Measurements from ENCODE around the gene LIN28A.
A peak's percentile ranks its signal among the peaks of the same experiment; 100 is the strongest.

Gene LIN28A

GRCh38 chr1:26387447-26387846, 23.2 kb upstream of the LIN28A start:
- DNase-seq (ENCODE audit: low read depth in 2 of 2), result no peak

GRCh38 chr1:26388791-26389445, 21.7 kb upstream of the LIN28A start:
- DNase-seq (ENCODE audit: low read depth in 2 of 2), result no peak

DNA sequence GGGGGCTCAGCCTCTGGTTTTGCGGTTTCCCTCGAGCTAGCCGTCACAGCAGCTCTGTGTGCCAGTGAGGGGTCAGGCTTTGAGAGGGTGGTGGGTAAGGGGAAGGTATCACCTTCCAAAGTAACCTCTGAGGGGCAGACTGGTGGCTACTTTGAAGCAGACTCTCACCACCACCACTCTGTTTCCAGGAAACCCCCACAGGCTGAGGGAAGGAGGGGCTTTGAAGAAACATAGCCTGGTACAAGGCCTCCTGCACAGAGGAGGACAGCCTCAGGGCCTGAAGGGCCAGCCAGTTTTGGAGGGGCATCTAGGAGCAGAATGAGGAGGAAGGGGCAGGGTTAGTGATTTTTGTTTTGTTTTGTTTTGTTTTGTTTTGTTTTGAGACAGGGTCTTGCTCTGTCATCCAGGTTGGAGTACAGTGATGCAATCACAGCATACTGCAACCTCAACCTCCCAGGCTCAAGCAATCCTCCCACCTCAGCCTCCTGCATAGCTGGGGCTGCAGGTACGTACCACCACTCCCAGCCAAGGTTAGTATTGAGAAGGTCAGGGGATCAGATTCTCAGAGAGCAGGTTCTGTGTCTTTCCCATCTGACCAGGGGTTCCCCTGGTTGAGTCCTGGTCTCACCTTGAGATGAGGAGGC, 20.9 kb upstream of the LIN28A start:
- no peak for DNase-seq (ENCODE audit: low read depth in 2 of 2)

DNA sequence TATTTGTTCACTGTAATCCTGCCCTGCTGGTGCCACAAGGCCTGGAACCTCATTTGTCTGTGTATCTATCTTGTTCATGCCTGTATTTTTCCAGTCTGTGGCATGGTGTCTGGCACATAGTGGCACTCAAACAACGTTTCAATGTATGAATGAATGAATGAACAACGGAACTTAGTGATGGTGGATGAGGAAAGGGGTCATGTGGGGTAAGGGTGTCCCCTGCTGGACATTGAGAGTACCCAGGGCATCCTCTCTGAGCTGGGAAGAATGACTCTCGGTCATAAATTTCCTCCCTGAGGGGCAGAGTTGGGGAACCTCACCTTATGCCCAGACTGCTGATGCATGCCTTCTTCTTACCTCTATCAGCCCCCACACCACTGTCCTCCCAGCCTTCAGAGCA, 19.2 kb upstream of the LIN28A start:
- DNase-seq (ENCODE audit: low read depth in 2 of 2), result no peak

DNA sequence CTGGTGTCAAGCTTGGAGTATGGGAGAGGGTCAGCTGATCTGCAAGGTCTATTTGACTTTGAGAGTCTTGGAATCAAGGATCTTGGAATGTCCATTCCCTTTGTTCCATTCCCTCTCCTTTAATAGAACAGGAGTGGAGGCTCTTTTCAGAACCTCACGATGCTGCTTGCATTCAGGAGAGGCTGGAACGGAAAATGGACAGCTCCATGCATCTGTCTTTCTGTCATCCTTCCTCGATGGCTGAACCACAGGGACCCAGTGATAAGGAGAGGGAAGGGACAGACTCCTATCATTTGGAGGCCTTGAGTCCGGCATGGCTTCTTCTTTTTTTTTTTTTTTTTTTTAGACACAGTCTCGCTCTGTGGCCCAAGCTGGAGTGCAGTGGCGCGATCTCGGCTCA, 14.9 kb upstream of the LIN28A start:
- no peak for DNase-seq (ENCODE audit: low read depth in 2 of 2)

GRCh38 chr1:26399034-26399433, 11.6 kb upstream of the LIN28A start:
- DNase-seq (ENCODE audit: low read depth in 2 of 2), result no peak

DNA sequence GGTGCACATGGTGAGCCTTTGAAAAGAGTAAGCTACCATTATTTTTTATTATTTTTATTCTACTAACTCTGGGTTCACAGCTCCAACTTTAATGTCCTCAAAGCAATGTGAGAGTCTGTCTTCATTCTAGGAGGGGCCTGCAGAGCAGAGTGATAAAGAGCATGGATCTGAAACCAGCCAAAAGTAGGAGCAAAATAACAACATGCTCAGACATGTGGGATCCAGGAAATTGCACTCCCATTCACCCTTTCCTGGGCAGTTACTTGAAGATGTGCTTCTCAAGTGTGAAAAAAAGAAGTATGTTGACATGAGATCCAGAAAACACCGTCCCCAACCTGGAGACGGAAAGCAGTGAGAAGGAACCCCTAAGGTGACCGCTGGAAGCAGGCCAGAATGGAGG, 8.7 kb upstream of the LIN28A start:
- no peak for DNase-seq (ENCODE audit: low read depth in 2 of 2)

DNA sequence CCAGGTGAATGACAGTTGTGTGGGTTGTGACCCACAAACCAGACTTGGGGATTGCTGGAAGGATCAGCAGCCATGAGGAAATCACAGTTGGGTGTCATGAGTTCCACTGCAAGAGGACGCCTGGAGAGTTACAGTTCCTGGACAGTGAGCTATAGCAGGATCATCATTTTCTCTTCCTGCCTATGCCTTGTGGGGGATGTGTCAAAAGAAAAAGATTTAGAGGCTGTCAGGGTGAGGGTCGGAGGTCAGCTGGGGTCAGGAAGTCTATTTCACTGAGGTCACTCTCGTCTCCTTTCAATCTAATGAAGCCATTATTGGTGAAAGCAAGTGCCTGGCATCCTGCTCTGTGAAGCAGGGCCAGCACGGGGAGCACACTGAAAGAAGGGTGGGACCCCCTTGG, 7.0 kb upstream of the LIN28A start:
- DNase-seq (ENCODE audit: low read depth in 2 of 2), result no peak

GRCh38 chr1:26404641-26405040, 6.0 kb upstream of the LIN28A start:
- DNase-seq (ENCODE audit: low read depth in 2 of 2), result no peak

GRCh38 chr1:26405281-26405915, 5.2 kb upstream of the LIN28A start:
- DNase-seq (ENCODE audit: low read depth in 2 of 2), result no peak

- peak in 1 of 2 donors; percentile 43 for DNase-seq (ENCODE audit: low read depth in 2 of 2)
Observed at GRCh38 chr1:26408604-26409003, 2.0 kb upstream of the LIN28A start.

DNA sequence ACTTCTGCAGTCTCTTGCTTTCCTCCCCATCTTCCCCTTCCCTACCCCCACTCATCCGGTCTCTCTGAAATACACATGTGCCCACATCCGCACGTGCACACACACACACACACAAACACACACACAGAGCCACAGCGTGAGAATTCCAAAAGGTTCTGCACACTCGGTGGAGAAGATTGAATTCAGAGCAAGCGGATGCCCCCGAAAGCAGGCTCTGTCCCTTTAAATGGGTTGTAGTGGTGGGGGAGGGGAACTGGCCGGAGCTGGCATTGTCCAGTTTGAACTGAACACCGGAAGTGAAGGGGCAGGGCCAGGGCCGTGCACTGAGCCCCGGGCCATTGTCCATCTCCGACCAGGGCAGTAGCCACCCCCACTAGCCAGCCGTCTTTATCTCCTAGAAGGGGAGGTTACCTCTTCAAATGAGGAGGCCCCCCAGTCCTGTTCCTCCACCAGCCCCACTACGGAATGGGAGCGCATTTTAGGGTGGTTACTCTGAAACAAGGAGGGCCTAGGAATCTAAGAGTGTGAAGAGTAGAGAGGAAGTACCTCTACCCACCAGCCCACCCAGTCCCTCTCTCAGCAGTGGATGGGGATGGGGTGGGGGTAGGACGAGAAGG, 1.3 kb upstream of the LIN28A start:
- no peak for DNase-seq (ENCODE audit: low read depth in 2 of 2)

DNA sequence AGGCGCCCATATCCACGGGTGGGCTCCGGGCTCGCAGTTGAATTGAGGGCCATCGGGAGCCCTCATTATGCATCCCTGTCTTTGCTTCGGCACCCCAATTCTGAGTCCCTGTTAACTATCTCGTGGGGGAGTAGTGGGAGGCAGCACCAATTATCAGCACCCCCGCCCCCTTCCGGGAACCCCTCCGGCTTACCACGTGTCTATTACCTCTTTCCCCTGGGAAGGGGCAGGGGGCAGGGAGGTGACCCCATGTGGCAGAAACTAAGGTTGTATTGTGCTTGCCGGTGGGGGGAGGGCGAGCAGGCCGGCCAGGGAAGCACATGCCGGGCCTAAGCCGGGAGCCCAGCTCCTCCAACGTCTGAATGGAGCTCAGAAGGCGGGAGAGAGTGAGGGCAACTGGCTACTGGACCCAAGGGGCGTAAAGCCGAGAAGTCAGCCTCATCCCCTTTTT, 1.0 kb downstream of the LIN28A start:
- no peak for DNase-seq (ENCODE audit: low read depth in 2 of 2)

DNA sequence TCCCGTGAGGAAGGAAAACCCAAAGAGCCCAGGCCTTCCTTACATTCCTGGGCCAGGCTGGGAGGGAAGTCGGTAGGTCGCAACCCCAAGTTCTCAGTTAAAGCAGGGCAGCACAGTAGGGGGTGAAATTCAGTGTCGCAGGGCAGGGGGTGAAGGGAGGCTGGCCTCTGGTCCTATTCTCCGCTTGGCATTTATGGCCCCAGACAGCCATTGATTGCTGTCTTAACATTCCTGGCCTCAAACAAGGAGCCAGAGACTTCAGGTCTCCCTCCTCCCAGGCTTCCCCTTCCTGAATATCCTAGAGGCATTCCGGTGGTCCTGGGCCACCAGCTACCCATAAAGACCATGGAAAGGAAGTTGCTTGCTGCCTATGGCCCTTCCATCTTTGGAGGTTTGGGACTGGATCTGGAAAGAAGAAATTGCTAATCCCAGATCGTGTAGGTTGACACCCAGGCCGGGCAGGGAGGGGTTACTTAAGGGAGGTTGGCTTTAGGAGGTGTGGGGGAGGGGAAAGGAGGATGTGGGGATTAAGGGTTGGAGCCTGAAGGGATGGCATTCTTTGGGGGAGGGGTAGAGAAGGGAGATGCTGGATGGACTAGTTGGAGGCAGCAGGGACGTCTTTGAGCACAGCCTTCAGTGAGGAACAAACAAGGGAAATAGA, 1.7 kb downstream of the LIN28A start:
- no peak for DNase-seq (ENCODE audit: low read depth in 2 of 2)

GRCh38 chr1:26413031-26413430, 2.4 kb downstream of the LIN28A start:
- no peak for DNase-seq (ENCODE audit: low read depth in 2 of 2)

DNA sequence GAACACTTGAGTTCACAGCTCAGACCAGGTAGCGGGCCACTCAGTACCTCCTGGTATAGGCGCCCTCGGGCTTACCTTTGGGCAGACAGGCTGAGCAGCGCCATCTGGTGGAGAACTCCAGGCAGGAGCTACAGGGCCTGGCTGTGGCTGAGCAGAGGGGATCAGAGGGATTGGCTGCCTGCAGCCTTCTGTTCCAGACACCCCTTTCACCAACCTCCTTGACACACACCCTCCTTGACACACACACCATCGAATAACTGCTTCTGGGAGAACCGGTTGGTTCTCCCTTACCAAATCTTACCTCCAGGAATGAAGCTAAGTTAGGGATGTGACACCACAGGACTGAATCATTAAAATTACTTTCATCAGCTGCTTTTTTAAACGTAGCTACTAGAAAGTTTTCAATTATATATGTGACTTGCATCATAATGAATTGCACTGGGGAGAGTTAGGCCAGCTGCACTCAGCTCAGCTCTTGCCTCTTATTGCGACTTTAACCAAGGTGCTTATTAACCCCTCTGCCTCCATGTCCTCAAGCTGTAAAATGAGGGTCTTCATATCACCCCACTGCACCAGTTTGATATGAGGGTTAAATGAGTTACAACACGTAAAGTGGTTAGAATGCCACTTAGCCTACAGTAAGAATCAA, 6.6 kb downstream of the LIN28A start:
- peak; percentile 67 to 73 for DNase-seq (ENCODE audit: low read depth in 2 of 2)

DNA sequence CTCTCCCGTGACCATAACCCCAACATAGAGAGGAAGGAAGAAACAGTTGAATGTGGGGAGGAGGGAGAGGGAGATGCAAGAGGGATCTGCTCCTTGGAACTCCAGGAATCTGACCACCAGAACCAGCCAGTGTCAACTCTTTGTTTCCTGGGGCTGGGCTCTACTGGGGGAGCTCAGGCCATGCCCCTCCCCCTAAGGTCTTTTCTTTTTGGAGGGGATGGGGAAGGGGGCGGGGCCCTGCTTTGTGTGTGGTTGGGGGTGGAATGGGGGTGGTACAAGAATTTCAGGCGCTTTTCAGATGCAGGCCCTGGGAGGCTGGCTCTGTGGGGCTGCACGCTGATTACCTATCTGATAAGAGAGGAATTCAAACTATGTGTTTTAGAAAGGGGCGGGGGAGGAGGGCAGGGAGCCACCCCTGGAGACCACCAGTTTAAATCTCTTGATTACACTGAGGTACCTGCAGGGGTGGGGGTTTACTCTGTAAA, 8.3 kb downstream of the LIN28A start:
- no peak for DNase-seq (ENCODE audit: low read depth in 2 of 2)

GRCh38 chr1:26419494-26419893, 8.9 kb downstream of the LIN28A start:
- no peak for DNase-seq (ENCODE audit: low read depth in 2 of 2)

- no peak for DNase-seq (ENCODE audit: low read depth in 2 of 2)
Observed at GRCh38 chr1:26429721-26430120, 19.1 kb downstream of the LIN28A start.

DNA sequence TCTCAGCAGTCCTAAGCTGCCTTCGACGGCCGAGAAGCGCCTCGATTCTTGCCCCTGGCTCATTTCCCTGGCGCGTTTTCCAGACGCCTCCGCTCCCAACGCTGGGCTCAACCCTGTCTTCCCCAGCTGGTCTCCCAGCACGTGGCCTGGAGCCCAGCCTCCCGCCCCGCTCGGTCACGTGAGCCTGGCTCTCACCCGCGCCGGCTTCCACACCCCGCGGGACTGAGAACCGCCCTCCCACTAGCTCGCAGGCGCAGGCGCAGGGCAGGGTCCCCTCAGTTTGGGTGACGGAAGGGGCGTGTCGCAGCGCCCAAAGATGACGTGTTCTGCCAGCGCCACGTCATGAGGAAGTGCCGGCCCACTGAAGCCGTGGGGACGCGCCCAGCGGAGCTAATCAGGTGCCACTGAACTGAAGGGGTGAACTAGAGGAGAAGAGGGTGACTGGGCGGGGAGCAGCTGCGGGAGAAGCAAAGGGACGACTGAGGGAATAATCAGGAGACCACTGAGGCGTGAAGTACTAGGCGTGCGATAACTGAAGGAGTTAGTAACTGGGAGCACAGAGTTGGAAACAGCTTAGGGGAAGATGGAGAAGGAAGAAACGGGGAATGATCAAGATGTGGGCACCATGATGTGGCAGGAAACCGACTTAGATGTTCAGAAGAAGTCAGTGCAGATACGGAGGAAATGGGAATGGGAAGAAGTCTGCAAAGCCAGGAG, 21.5 kb downstream of the LIN28A start, which contains the start of gene DHDDS:
DHDDS (plus strand) TSS at position 343 of the 717 bp plus-strand sequence. CDS start 625 bp downstream, outside the sequence.
- peak; percentile 97 to 98 for DNase-seq (ENCODE audit: low read depth in 2 of 2)

GRCh38 chr1:26432793-26433192, 22.2 kb downstream of the LIN28A start:
- DNase-seq (ENCODE audit: low read depth in 2 of 2), result no peak
